Tibial nerve (tissue), 4 donors: ENCODE data around the gene ORC1.

Experiments used
- CTCF ChIP-seq, 5 experiments: fragments of 200-600 bp in 3 of 5; fragments of 450-650 bp in 2 of 5; sonication (generic) in 3 of 5; IDR thresholded peaks; one replicate each; pipeline ENCODE4 v1.5.1; 2016 to 2019; ENCODE audit warnings: antibody characterized with exemption in 5 of 5, mild to moderate bottlenecking in 3 of 5, moderate library complexity in 2 of 5
- EP300 ChIP-seq, 2 donors: sonication (generic); formaldehyde crosslinking; IDR thresholded peaks; one replicate each; pipeline ENCODE4 v1.6.1; 2017; ENCODE audit warnings: antibody characterized with exemption in 2 of 2, mild to moderate bottlenecking in 1 of 2
- POLR2A ChIP-seq, 2 donors: fragments of 450-650 bp; IDR thresholded peaks; one replicate each; pipeline ENCODE4 v1.6.1; 2017; ENCODE audit warnings: antibody characterized with exemption in 2 of 2, mild to moderate bottlenecking in 2 of 2, moderate library complexity in 2 of 2

- no peak for TF ChIP-seq CTCF (IDR thresholded peaks at IDR 0.05)
- TF ChIP-seq POLR2A (IDR thresholded peaks at IDR 0.05): no peak
- TF ChIP-seq EP300 (IDR thresholded peaks at IDR 0.05): no peak
Observed at GRCh38 chr1:52355436-52355835, 48.8 kb downstream of the ORC1 start.
